OCI-LY7 (cell line): ENCODE results near the gene SAMD5. TPM values are rescaled to one million over a fixed set of nuclear protein-coding genes. Genes with fewer than 3 reads are reported as not detected.
A peak's percentile ranks its signal among the peaks of the same experiment; 100 is the strongest.

Source experiments
- Bru-seq: library from RNA; stranded (reverse); fragments of 400-500 nt; gene quantifications from one replicate; lab custom pipeline; 2021; lab: Mats Ljungman, UMichigan
- BruChase-seq, 2 experiments: library from RNA; stranded (reverse); fragments of 400-500 nt; gene quantifications; one replicate each; lab custom pipeline; 2021; lab: Mats Ljungman, UMichigan
- BruUV-seq: library from RNA; stranded (reverse); fragments of 400-500 nt; replicated peaks from 2 replicates; lab custom pipeline; 2021; lab: Mats Ljungman, UMichigan
- CTCF ChIA-PET: fragments of 300-600 bp; sonication (Branson Sonifier 250); formaldehyde crosslinking; loops from one replicate; lab custom pipeline; 2022; ENCODE audit warnings: antibody characterized with exemption; ENCODE audit not compliant: unreplicated experiment; lab: Charles Lee
- POLR2A ChIA-PET: fragments of 300-600 bp; sonication (Branson Sonifier 250); formaldehyde crosslinking; loops from one replicate; lab custom pipeline; 2022; ENCODE audit warnings: antibody characterized with exemption; lab: Charles Lee
- DNase-seq: peaks from one replicate; pipeline ENCODE4 v3.0.0-alpha.2; 2015; ENCODE audit warnings: low spot score
- H2AFZ ChIP-seq: fragments of 200-600 bp; sonication (generic), shearing (Covaris generic); 2 replicates; pipeline ENCODE4 v1.6.1; 2014; ENCODE audit warnings: mild to moderate bottlenecking, antibody characterized with exemption, low read length, moderate library complexity
- H3K27ac ChIP-seq: fragments of 200-600 bp; sonication (generic); 2 replicates; pipeline ENCODE4 v1.5.1; 2014; ENCODE audit warnings: mixed run types, low read depth, mild to moderate bottlenecking, moderate library complexity, low read length, inconsistent platforms; ENCODE audit not compliant: poor library complexity, severe bottlenecking
- H3K36me3 ChIP-seq: fragments of 200-600 bp; sonication (generic); 2 replicates; pipeline ENCODE4 v1.6.1; 2014; ENCODE audit warnings: mild to moderate bottlenecking, antibody characterized with exemption, low read length, moderate library complexity, mixed read lengths; ENCODE audit not compliant: insufficient read depth
- H3K4me1 ChIP-seq: fragments of 200-600 bp; sonication (generic); 2 replicates; pipeline ENCODE4 v1.5.1; 2014; ENCODE audit warnings: mild to moderate bottlenecking, low read length; ENCODE audit not compliant: insufficient read depth, poor library complexity, severe bottlenecking
- H3K4me2 ChIP-seq: fragments of 200-600 bp; sonication (generic); 2 replicates; pipeline ENCODE4 v1.6.1; 2014; ENCODE audit warnings: mild to moderate bottlenecking, low read length
- H3K4me3 ChIP-seq: fragments of 200-600 bp; sonication (generic); 2 replicates; pipeline ENCODE4 v1.5.1; 2014; ENCODE audit warnings: mild to moderate bottlenecking, low read depth, low read length; ENCODE audit not compliant: poor library complexity, severe bottlenecking
- H3K79me2 ChIP-seq: fragments of 200-600 bp; sonication (generic); 2 replicates; pipeline ENCODE4 v1.6.1; 2016; ENCODE audit warnings: low read depth, mild to moderate bottlenecking, low read length, moderate library complexity, mixed read lengths; ENCODE audit not compliant: insufficient read depth
- H3K9me2 ChIP-seq: fragments of 200-600 bp; sonication (generic); 2 replicates; pipeline ENCODE4 v1.6.1; 2016; ENCODE audit warnings: mild to moderate bottlenecking, low read length, mixed read lengths; ENCODE audit not compliant: insufficient read depth
- H3K9me3 ChIP-seq: fragments of 200-600 bp; sonication (generic); 2 replicates; pipeline ENCODE4 v1.6.1; 2014; ENCODE audit warnings: mild to moderate bottlenecking, mixed run types, low read length, mixed read lengths
- H4K20me1 ChIP-seq: fragments of 200-600 bp; sonication (generic); 2 replicates; pipeline ENCODE4 v1.6.1; 2014; ENCODE audit warnings: mild to moderate bottlenecking, antibody characterized with exemption, low read length, moderate library complexity, mixed read lengths; ENCODE audit not compliant: insufficient read depth
- EZH2phosphoT487 ChIP-seq: fragments of 200-600 bp; sonication (generic); IDR thresholded peaks from 2 replicates; pipeline ENCODE4 v1.6.1; 2018; ENCODE audit warnings: low read depth, borderline replicate concordance, mild to moderate bottlenecking, mixed run types, antibody characterized with exemption, low read length, moderate library complexity, mixed read lengths
- intact Hi-C: fragments of 100-400 bp; cut with micrococcal nuclease; formaldehyde crosslinking; loops from one replicate; pipeline ENCODE4 v1.10.0; 2022; ENCODE audit not compliant: unreplicated experiment
- long read RNA-seq: library from polyadenylated mRNA; stranded (forward); transcript quantifications from one replicate; pipeline ENCODE4 v2.0.0, GENCODE V29; 2022
- total RNA-seq, 2 experiments: library from RNA; depleted of rRNA in 1 of 2; stranded (reverse); fragments of >200 nt in 1 of 2; shearing (Covaris generic) in 1 of 2; gene quantifications; 2 replicates each; pipeline ENCODE4 v1.2.3, GENCODE V29; 2014 to 2022
- TF ChIP-seq, protein P1 (sequence below): fragments of 200-600 bp; sonication (generic); conservative IDR thresholded peaks from 2 replicates; pipeline ENCODE4 v1.5.1; 2014; ENCODE audit warnings: mild to moderate bottlenecking, antibody characterized with exemption, low read length, moderate library complexity, mixed read lengths

The SAMD5 gene
- total RNA-seq (2014; rRNA removed; shearing (Covaris generic)) (0.13 TPM in 1 of 2 replicates, not detected in the other), total RNA-seq (2022) (not detected in 2 replicates), Bru-seq, nascent RNA (percentile 8 among the genes with signal in this experiment), BruChase-seq, experiment 1, labeled RNA remaining after a 6-hour chase (percentile 3 among the genes with signal in this experiment), BruChase-seq, experiment 2, labeled RNA remaining after a 2-hour chase (not detected)
- long read RNA-seq, result 0 reads

DNA sequence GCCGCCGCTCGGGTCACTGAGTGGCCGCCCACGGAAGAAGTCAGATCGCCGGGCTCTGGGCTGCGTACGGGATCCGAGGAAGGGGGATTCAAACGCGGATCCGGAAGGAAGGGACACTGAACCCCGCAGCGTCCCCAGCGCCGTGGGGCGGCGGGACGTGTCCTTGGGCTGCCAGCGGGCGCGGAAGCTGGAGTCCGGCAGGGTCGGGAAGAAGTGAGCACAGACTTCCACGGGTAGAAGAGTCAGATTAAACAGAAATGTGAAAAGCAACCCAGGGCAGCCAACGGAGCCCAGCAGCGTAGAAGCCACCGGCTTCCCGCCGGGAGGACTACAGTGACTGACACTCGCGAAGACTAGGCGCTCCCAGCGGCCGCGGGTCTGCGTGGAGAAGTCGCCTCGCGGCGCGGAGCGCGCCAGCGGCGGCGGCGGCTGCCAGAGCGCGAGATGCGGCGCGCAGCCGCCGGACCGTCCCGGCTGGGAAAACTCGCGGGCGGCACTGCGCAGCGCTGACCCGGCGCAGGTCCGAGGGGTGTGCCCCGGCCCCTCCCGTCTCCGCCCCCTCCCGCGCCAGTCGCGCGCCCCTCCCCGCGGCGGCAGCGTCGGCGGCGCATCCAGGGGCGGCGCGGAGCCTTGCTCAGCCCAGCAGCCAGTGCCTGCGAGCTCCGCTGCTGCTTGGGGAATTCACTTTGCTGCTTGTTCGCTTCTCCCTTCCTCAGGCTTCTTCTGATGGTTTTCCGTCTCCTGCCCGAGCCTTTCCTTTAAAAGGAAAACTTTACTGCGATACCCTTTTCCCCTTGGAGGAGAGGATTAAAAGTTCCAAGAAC is at the start of gene SAMD5:
Gene SAMD5, plus strand, starts transcription at position 649 of the 824 bp plus-strand sequence. CDS start 239 bp downstream, outside the sequence.
- ChIA-PET CTCF (no interaction called here), POLR2A (no interaction called here)
- Histone ChIP-seq H3K36me3 (no peaks in the 10 kb centered on the region), H2AFZ (no peak within 1 kb of the TSS), H3K79me2 (no peaks in the 10 kb centered on the region), H3K27ac (no peak within 1 kb of the TSS), H3K9me2 (no peaks in the 10 kb centered on the region), H3K4me3 (no peak within 1 kb of the TSS), H3K4me2 (no peak within 1 kb of the TSS), H4K20me1 (no peaks in the 10 kb centered on the region), H3K9me3 (no peaks in the 10 kb centered on the region), H3K4me1 (no peaks in the 10 kb centered on the region)
- TF ChIP-seq, protein P1, sequence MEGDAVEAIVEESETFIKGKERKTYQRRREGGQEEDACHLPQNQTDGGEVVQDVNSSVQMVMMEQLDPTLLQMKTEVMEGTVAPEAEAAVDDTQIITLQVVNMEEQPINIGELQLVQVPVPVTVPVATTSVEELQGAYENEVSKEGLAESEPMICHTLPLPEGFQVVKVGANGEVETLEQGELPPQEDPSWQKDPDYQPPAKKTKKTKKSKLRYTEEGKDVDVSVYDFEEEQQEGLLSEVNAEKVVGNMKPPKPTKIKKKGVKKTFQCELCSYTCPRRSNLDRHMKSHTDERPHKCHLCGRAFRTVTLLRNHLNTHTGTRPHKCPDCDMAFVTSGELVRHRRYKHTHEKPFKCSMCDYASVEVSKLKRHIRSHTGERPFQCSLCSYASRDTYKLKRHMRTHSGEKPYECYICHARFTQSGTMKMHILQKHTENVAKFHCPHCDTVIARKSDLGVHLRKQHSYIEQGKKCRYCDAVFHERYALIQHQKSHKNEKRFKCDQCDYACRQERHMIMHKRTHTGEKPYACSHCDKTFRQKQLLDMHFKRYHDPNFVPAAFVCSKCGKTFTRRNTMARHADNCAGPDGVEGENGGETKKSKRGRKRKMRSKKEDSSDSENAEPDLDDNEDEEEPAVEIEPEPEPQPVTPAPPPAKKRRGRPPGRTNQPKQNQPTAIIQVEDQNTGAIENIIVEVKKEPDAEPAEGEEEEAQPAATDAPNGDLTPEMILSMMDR, result no peak
- no peak for TF ChIP-seq EZH2phosphoT487
- no TSS peak for BruUV-seq
- no peak for DNase-seq
- intact Hi-C loops, result no loop called here

DNA sequence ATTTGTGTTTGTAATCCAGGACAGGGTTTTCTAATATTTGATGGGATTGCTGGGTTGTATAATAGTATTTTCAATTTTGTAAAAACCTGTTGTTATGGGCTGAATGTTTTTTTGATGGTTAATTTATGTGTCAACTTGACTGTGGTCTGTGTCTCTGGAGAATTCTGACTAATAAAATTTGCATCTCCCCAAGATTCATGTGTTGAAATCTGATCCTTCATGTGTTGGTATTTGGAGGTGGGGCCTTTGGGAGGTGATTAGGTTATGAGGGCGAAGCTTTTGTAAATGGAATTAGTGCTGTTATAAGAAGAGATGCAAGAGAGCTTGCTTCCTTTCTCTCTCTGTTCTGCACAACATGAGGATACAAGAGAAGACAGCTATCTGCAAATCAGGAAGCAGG is 48.7 kb upstream of the SAMD5 start:
- ChIA-PET POLR2A (no interaction called here), CTCF (interaction anchor here (0.6 kb wide), 1 partner anchor 69 kb away, joined by 3 read pairs; no protein-coding TSS in a partner anchor)
- Histone ChIP-seq H3K4me1 (no peaks in the 10 kb centered on the region), H4K20me1 (no peaks in the 10 kb centered on the region), H3K27ac (no peak overlapping the region), H3K9me2 (no peaks in the 10 kb centered on the region), H3K79me2 (no peaks in the 10 kb centered on the region), H3K36me3 (no peaks in the 10 kb centered on the region), H2AFZ (no peak overlapping the region), H3K4me3 (no peak overlapping the region), H3K4me2 (no peak overlapping the region), H3K9me3 (no peaks in the 10 kb centered on the region)
- no TSS peak for BruUV-seq
- DNase-seq, result no peak
- intact Hi-C loops, result no loop called here
- TF ChIP-seq, protein P1, result no peak
- no peak for TF ChIP-seq EZH2phosphoT487
